ENCODE measurements around the gene ELFN1.
"Not testable (repeated sequence)": the region's sequence is repeated elsewhere in the genome, so short reads cannot be mapped to it uniquely, and the experiment has no call there.

Gene ELFN1

DNA sequence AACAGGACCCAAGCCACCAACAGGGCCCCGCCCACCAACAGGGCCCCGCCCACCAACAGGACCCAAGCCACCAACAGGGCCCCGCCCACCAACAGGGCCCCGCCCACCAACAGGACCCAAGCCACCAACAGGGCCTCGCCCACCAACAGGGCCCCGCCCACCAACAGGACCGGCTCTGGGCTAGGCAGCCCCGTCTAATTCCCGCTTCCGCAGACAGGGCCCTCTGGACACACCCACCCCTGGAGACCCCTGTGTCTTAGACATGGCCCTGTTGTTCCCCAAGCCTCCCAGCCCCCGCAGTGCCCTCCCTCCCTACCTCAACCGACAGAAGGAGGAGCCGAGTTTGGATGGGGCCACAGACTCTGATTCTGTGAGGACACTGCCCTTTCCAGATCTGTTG, 49.2 kb downstream of the ELFN1 start:
- not testable (repeated sequence) for H3K4me3 ChIP-seq (ENCODE audit: low read depth in 1 of 2, low read length in 2 of 2); H3K27me3 ChIP-seq (ENCODE audit: control insufficient read depth in 1 of 2, insufficient read depth in 2 of 2, low read length in 2 of 2); H3K9ac ChIP-seq (ENCODE audit: low read length); H3K36me3 ChIP-seq (ENCODE audit: insufficient read depth, low read length); H3K27ac ChIP-seq (ENCODE audit: low read depth, low read length); H3K4me1 ChIP-seq (ENCODE audit: insufficient read depth, low read length); H3K9me3 ChIP-seq (ENCODE audit: low read length)

DNA sequence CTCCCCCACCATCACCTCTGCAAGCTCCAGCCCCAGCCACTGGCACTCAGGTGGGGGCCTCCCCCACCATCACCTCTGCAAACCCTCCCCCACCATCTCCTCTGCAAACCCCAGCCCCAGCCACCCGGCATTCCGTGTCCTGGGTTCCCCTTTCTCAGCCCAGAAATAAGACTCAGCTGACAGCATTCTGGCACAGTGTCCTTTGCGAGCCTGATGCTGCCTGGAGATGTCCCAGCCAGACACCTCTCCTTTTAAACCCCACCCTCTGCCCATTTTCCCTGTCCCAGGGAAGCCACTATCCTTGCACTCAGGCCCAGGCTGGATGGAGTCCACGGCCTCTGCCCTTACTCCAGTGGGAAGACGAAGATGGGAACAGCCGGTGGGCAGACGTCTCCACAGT, 49.8 kb downstream of the ELFN1 start:
- Histone ChIP-seq H3K9ac (ENCODE audit: low read length) (no peak overlapping the region), H3K4me1 (ENCODE audit: insufficient read depth, low read length) (no peaks in the 10 kb centered on the region), H3K27me3 (ENCODE audit: control insufficient read depth in 1 of 2, insufficient read depth in 2 of 2, low read length in 2 of 2) (peaks cover 0 to 3% of the 10 kb centered on the region in 2 donors), H3K36me3 (ENCODE audit: insufficient read depth, low read length) (no peaks in the 10 kb centered on the region), H3K4me3 (ENCODE audit: low read depth in 1 of 2, low read length in 2 of 2) (no peak overlapping the region), H3K27ac (ENCODE audit: low read depth, low read length) (no peak overlapping the region), H3K9me3 (ENCODE audit: low read length) (no peaks in the 10 kb centered on the region)

DNA sequence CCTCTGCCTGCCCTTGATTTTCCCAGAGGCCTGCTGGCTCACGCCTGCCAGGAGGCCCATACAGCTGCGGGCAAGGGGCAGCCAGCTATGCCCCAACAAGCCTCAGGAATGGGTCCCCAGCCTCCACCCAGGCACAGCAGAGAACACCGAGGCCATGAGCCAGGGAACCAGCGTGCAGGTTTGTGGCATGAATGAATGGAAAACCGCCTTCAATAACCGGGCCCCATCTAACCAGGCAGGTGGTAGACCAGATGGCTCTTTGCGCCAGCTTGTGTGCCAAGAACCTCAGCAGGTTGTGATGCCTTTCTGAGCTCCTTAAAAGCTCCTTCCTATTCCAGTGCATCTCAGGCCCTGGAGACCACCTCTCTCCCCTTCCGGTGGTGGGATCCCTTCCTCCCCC, 50.2 kb downstream of the ELFN1 start:
- Histone ChIP-seq H3K27ac (ENCODE audit: low read depth, low read length) (no peak overlapping the region), H3K4me3 (ENCODE audit: low read depth in 1 of 2, low read length in 2 of 2) (no peak overlapping the region), H3K4me1 (ENCODE audit: insufficient read depth, low read length) (no peaks in the 10 kb centered on the region), H3K27me3 (ENCODE audit: control insufficient read depth in 1 of 2, insufficient read depth in 2 of 2, low read length in 2 of 2) (peaks cover 0 to 7% of the 10 kb centered on the region in 2 donors), H3K36me3 (ENCODE audit: insufficient read depth, low read length) (no peaks in the 10 kb centered on the region), H3K9me3 (ENCODE audit: low read length) (no peaks in the 10 kb centered on the region), H3K9ac (ENCODE audit: low read length) (no peak overlapping the region)

DNA sequence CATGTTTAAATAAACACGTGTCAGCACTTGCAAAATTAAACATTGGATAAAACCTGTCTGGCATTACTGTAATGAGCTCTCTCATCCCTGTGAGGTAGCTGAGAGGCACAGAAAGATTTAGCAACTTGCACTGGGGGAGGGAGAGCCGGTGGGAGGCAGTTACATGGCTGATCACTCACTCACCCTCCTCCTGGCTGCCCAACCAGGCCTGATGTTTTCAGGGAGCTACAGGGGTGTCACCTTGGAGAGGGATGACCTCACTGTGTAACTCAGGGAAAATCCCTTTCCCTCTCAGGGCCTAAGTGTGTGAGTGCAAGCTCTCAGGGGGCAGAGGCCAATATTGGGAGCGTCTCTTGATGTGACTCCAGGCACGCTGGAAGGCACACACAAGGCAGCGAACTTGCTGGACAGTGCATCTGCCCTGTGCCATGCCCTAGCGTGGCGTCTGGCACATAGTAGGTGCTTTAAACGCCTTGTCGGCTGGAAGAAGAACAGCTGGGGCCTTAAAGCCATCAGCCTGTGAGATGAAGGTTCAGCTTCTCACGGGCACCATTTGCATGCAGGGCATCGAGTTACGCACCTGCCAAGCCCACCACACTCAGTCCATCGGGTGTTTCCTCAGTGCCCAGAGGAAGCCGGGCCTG, 51.1 kb downstream of the ELFN1 start:
- Histone ChIP-seq H3K9ac (ENCODE audit: low read length) (no peak overlapping the region), H3K27ac (ENCODE audit: low read depth, low read length) (no peak overlapping the region), H3K27me3 (ENCODE audit: control insufficient read depth in 1 of 2, insufficient read depth in 2 of 2, low read length in 2 of 2) (peaks cover 0 to 13% of the 10 kb centered on the region in 2 donors), H3K4me3 (ENCODE audit: low read depth in 1 of 2, low read length in 2 of 2) (no peak overlapping the region), H3K4me1 (ENCODE audit: insufficient read depth, low read length) (no peaks in the 10 kb centered on the region), H3K36me3 (ENCODE audit: insufficient read depth, low read length) (no peaks in the 10 kb centered on the region), H3K9me3 (ENCODE audit: low read length) (no peaks in the 10 kb centered on the region)

DNA sequence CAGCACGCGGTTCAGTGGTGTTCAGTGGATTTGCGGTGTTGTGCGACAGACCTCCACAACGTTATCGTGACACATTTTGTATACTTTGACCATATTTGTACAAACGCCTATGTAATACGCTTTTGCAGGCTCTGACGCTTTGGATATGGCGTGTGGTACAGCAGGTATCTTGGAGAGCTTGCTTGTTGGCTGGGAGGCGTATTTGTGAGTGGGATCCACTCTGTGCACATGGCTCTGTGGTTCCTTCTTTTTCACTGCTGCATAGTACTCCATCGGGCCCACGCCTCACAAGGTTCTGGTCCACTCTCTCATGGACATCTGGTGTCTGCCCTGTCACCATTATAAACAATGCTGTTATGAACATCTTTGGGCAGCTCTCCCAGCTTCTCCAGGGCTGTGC, 53.2 kb downstream of the ELFN1 start:
- Histone ChIP-seq H3K4me3 (ENCODE audit: low read depth in 1 of 2, low read length in 2 of 2) (no peak overlapping the region), H3K36me3 (ENCODE audit: insufficient read depth, low read length) (no peaks in the 10 kb centered on the region), H3K9ac (ENCODE audit: low read length) (no peak overlapping the region), H3K4me1 (ENCODE audit: insufficient read depth, low read length) (no peaks in the 10 kb centered on the region), H3K27ac (ENCODE audit: low read depth, low read length) (no peak overlapping the region), H3K9me3 (ENCODE audit: low read length) (no peaks in the 10 kb centered on the region), H3K27me3 (ENCODE audit: control insufficient read depth in 1 of 2, insufficient read depth in 2 of 2, low read length in 2 of 2) (peaks cover 0 to 24% of the 10 kb centered on the region in 2 donors)

DNA sequence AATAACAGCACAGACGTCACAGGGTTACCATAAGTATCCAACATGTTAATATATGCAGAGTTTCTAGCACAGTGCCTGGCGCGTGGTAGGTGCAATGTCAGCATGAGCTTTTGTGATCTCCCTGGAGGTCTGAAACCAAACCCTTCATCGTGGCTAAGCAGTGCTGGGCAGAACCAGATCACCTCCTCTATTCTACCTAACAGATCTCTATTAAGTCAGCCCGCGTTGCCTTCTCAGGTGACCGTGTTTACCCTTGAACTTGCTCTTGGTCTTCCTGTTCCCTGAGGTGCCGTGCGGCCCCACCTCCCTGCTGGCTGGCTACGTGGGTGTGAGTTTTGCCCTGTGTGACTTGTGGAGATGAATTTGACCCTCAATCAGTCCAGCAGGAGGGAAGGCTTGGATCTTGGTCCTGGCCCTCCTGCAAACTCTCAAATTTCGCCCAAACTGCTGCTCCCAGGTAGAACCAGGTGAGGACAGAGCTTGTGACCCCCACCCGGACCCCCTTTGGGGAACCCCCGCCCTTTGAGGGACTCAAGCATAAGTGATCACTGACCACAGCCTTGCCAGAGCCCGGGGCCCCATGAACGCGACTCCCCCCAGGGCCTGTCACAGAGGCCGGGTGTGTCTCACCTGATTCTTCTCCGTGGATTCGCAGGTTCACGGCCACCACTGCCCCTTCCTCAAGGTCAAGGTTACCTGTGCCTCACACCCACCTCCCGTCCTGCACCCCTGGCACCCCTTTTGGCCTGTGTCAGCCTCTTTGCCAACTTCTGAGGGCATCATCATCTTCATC, 54.2 kb downstream of the ELFN1 start:
- no peak overlapping the region for H3K27ac ChIP-seq (ENCODE audit: low read depth, low read length)
- H3K36me3 ChIP-seq (ENCODE audit: insufficient read depth, low read length): no peaks in the 10 kb centered on the region
- H3K4me1 ChIP-seq (ENCODE audit: insufficient read depth, low read length): no peaks in the 10 kb centered on the region
- peaks cover 0 to 24% of the 10 kb centered on the region in 2 donors for H3K27me3 ChIP-seq (ENCODE audit: control insufficient read depth in 1 of 2, insufficient read depth in 2 of 2, low read length in 2 of 2)
- H3K4me3 ChIP-seq (ENCODE audit: low read depth in 1 of 2, low read length in 2 of 2): no peak overlapping the region
- H3K9me3 ChIP-seq (ENCODE audit: low read length): peaks cover 6% of the 10 kb centered on the region
- H3K9ac ChIP-seq (ENCODE audit: low read length): no peak overlapping the region

DNA sequence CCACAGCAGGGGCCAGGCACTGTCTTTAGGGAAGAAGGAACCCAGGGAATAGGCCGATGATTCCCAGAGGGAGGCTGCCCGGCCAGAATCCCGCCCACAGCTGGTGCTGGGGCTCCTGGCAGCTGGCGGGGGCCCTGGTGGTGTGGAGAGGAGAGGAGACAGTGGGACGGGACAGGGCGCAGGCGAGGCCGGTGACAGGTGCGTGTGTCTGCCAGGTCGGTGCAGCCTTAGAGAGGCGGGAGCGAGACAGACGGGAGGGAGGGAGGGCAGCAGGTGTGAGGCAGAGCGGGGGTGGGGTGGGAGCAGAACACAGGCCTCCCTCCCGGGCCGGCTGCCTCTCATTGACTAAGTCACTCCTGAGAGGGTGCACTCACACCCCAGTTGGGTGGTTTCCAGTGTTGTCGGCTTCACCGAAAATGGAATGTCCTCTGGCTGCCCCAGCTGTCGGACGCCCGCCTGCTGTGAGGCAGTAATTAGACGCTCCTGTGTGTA, 55.2 kb downstream of the ELFN1 start:
- Histone ChIP-seq H3K4me3 (ENCODE audit: low read depth in 1 of 2, low read length in 2 of 2) (no peak overlapping the region), H3K27ac (ENCODE audit: low read depth, low read length) (no peak overlapping the region), H3K27me3 (ENCODE audit: control insufficient read depth in 1 of 2, insufficient read depth in 2 of 2, low read length in 2 of 2) (peaks cover 0 to 24% of the 10 kb centered on the region in 2 donors), H3K9ac (ENCODE audit: low read length) (no peak overlapping the region), H3K9me3 (ENCODE audit: low read length) (peaks cover 6% of the 10 kb centered on the region), H3K4me1 (ENCODE audit: insufficient read depth, low read length) (no peaks in the 10 kb centered on the region), H3K36me3 (ENCODE audit: insufficient read depth, low read length) (no peaks in the 10 kb centered on the region)

DNA sequence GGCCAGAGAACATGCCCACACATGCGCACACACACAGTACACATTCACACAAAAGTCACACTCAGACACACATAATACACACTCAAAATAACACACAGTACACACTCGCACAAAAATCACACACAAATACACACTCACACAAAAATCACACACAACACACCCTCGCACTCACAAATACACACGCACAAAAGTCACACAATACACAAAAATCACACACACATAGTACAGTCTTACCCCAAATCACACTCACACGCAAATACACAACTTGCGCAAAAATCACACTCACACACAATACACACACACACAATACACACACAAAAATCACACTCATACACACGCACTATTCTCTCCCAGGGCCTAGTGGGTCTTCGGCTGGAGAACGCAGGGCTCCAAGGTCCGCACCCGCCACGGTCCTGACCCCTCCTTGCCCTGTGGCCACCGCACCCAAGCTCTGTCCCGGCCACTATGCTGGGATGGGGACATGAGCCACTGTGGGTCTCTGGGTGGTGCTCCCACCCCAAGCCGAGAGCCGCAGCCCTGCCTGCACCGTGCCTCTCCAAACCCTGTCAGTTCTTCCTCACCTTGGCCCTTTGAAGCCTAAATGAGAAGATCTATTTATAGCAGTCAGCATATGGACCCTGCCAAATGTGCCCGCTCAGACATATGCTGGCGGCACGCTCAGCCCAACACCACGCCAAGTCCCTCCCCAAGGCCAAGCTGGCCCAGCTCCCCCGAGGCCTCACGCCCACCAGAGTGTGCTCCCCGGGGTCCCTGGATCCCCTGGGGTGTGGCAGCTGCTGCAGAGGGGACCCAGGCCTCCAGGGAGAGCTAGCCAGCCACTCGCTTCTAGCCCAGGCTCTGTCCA, 55.9 kb downstream of the ELFN1 start:
- Histone ChIP-seq H3K9me3 (ENCODE audit: low read length) (peaks cover 6% of the 10 kb centered on the region), H3K9ac (ENCODE audit: low read length) (no peak overlapping the region), H3K36me3 (ENCODE audit: insufficient read depth, low read length) (no peaks in the 10 kb centered on the region), H3K4me1 (ENCODE audit: insufficient read depth, low read length) (no peaks in the 10 kb centered on the region), H3K27ac (ENCODE audit: low read depth, low read length) (no peak overlapping the region), H3K4me3 (ENCODE audit: low read depth in 1 of 2, low read length in 2 of 2) (no peak overlapping the region), H3K27me3 (ENCODE audit: control insufficient read depth in 1 of 2, insufficient read depth in 2 of 2, low read length in 2 of 2) (peaks cover 0 to 24% of the 10 kb centered on the region in 2 donors)

DNA sequence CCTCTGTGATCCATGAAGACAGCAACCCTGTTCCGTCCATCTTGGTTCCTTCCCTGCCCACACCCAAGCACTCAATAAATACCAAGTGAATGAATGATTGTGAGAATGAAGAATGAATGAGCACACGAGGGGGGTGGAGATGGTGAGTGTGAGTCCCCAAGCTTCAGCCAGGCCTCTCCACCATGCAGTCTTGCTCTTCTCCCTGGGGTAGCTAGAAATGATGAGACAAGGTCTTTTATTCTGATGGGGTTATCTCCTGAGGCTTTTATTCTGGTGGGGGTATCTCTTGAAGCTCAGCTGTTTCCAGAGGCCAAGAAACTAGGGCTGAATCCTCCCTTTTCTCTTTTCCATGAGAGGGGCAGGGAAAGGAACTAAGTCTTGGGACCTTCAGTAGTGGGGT, 57.0 kb downstream of the ELFN1 start:
- Histone ChIP-seq H3K36me3 (ENCODE audit: insufficient read depth, low read length) (no peaks in the 10 kb centered on the region), H3K9ac (ENCODE audit: low read length) (no peak overlapping the region), H3K4me3 (ENCODE audit: low read depth in 1 of 2, low read length in 2 of 2) (no peak overlapping the region), H3K4me1 (ENCODE audit: insufficient read depth, low read length) (no peaks in the 10 kb centered on the region), H3K27ac (ENCODE audit: low read depth, low read length) (no peak overlapping the region), H3K9me3 (ENCODE audit: low read length) (peaks cover 6% of the 10 kb centered on the region), H3K27me3 (ENCODE audit: control insufficient read depth in 1 of 2, insufficient read depth in 2 of 2, low read length in 2 of 2) (peaks cover 0 to 24% of the 10 kb centered on the region in 2 donors)

DNA sequence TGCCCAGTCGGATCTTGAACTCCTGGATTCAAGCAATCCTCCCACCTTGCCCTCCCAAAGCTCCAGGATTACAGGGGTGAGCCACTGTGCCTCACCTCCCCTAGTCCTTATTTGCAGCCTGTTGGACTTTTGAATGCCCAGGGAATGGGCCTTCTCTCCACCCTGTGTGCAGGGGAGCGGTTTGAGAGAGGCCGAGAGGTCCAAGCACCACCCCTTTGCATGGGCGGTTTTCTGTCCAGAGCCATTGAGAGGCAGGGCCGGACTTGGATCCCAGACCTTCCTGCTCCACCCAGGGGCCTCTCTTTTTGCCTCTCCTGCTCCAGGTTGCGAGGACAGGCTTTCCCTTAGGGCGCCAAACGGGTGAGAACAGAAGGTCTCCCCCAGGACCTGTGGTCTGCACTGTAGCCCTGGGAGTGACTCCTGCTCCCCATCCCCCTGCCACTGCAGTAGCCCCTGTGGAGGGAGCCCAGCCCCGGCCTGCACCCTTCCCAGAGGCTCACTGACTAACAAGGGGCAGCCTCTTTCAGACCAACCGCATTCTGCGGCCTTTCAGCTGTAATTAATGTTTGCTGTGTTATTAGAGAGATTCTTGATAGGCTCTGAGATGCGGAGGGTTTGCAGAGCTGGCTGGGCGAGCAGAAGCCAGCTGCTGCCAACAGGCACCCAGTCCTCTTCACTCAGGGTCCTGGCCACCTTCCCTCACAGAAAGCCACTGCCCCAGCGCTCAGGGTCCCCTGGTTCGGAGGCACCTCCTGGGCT, 57.9 kb downstream of the ELFN1 start:
- H3K27me3 ChIP-seq (ENCODE audit: control insufficient read depth in 1 of 2, insufficient read depth in 2 of 2, low read length in 2 of 2): peaks cover 0 to 24% of the 10 kb centered on the region in 2 donors
- no peaks in the 10 kb centered on the region for H3K36me3 ChIP-seq (ENCODE audit: insufficient read depth, low read length)

DNA sequence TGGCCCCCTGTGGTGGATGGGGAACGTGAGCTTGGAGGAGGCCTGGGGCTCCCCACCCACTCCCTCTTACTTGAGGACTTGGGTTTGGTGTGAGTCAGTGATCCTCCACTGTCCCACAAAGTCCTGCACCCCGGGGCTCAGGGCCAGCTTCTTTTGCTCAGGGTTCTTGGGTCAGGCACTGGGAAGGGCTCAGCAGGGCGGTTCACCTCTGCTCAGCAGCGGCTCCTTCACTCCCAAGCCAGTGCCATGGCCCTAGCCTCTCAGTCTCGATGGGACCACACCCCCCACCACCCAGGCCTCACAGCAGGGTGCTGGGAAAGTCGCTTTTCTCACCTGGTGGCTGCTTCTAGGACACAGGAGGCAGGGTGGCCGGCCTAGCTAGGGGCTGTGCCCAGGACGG, 59.1 kb downstream of the ELFN1 start:
- H3K4me3 ChIP-seq (ENCODE audit: low read depth in 1 of 2, low read length in 2 of 2): no peak overlapping the region
- H3K9me3 ChIP-seq (ENCODE audit: low read length): peaks cover 6% of the 10 kb centered on the region
- no peaks in the 10 kb centered on the region for H3K4me1 ChIP-seq (ENCODE audit: insufficient read depth, low read length)
- H3K9ac ChIP-seq (ENCODE audit: low read length): no peak overlapping the region
- peaks cover 0 to 24% of the 10 kb centered on the region in 2 donors for H3K27me3 ChIP-seq (ENCODE audit: control insufficient read depth in 1 of 2, insufficient read depth in 2 of 2, low read length in 2 of 2)
- H3K27ac ChIP-seq (ENCODE audit: low read depth, low read length): no peak overlapping the region
- H3K36me3 ChIP-seq (ENCODE audit: insufficient read depth, low read length): no peaks in the 10 kb centered on the region

More for the DNA sequence above, 57.9 kb downstream of the ELFN1 start:
- H3K9ac ChIP-seq (ENCODE audit: low read length): no peak overlapping the region
- peaks cover 6% of the 10 kb centered on the region for H3K9me3 ChIP-seq (ENCODE audit: low read length)
- no peak overlapping the region for H3K27ac ChIP-seq (ENCODE audit: low read depth, low read length)
- no peak overlapping the region for H3K4me3 ChIP-seq (ENCODE audit: low read depth in 1 of 2, low read length in 2 of 2)
- no peaks in the 10 kb centered on the region for H3K4me1 ChIP-seq (ENCODE audit: insufficient read depth, low read length)
